OCI-LY3 (cell line): ENCODE measurements around the gene RER1.

Experiments used
- EZH2phosphoT487 ChIP-seq: fragments of 200-600 bp; shearing (Covaris generic); IDR thresholded peaks from 2 replicates; pipeline ENCODE4 v1.6.1; 2018; ENCODE audit warnings: antibody characterized with exemption, mixed run types, low read depth
- TF ChIP-seq, protein P1 (sequence below): fragments of 200-600, 300-600 bp; sonication (generic); IDR thresholded peaks from 2 replicates; pipeline ENCODE4 v1.5.1; 2014; ENCODE audit warnings: antibody characterized with exemption, low read length, low read depth

DNA sequence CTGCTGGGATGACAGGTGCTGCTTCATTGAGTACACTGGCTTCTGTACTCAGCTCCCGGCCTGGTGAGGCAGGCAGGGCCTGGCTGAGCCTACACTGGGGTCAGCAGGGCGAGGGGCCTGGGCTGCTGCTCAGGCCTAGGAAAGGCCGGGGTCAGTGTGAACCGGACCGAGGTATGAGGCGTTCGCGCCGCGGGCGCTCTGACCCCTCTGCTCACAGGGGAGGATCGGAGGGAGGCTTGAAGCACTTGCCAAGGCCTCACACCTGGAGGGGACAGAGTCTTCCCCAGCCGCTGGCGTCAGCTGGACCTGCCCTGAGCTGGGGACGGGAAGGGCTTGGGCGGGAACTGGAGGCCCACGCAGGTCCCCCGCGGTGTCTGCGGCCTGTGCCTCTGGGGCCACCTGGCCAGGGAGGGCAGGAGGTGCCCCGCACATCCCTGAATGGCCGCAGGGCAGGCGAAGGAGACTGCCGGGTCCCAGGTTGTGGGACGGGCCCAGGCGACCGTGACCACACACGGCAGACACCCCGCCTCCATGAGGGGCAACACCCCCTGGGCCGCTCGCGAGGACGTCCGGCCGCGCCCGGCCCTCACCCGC, 20.3 kb downstream of the RER1 start:
- TF ChIP-seq, protein P1, sequence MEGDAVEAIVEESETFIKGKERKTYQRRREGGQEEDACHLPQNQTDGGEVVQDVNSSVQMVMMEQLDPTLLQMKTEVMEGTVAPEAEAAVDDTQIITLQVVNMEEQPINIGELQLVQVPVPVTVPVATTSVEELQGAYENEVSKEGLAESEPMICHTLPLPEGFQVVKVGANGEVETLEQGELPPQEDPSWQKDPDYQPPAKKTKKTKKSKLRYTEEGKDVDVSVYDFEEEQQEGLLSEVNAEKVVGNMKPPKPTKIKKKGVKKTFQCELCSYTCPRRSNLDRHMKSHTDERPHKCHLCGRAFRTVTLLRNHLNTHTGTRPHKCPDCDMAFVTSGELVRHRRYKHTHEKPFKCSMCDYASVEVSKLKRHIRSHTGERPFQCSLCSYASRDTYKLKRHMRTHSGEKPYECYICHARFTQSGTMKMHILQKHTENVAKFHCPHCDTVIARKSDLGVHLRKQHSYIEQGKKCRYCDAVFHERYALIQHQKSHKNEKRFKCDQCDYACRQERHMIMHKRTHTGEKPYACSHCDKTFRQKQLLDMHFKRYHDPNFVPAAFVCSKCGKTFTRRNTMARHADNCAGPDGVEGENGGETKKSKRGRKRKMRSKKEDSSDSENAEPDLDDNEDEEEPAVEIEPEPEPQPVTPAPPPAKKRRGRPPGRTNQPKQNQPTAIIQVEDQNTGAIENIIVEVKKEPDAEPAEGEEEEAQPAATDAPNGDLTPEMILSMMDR: no peak
- no peak for TF ChIP-seq EZH2phosphoT487
